ENCODE results near the gene SLC39A8.

GRCh38 chr4:102308032-102308799, 37.1 kb downstream of the SLC39A8 start:
- TF ChIP-seq CTCF (IDR thresholded peaks at IDR 0.05; ENCODE audit: low read depth, low read length, poor library complexity, severe bottlenecking) (no peak), EZH2phosphoT487 (IDR thresholded peaks at IDR 0.05; ENCODE audit: borderline replicate concordance, low read length) (no peak)

All from DOHH2 (cell line).